Caco-2 (cell line): ENCODE data around the gene ATP13A1. TPM values are rescaled to one million over a fixed set of nuclear protein-coding genes. Genes with fewer than 3 reads are reported as not detected.

Experiments used
- BruUV-seq: library from RNA; stranded (reverse); fragments of 400-500 nt; replicated peaks from 2 replicates; lab custom pipeline; 2021; lab: Mats Ljungman, UMichigan
- CTCF ChIA-PET: fragments of 300-600 bp; sonication (Branson Sonifier 250); formaldehyde crosslinking; loops from one replicate; lab custom pipeline; 2022; ENCODE audit warnings: antibody characterized with exemption; lab: Charles Lee
- POLR2A ChIA-PET: fragments of 300-600 bp; sonication (Branson Sonifier 250); formaldehyde crosslinking; loops from one replicate; lab custom pipeline; 2022; ENCODE audit warnings: antibody characterized with exemption; lab: Charles Lee
- DNase-seq, 2 experiments: peaks; one replicate each; pipeline versions ENCODE4 v3.0.0 to v3.0.0-alpha.2; 2020 to 2022
- H3K27me3 ChIP-seq: replicated peaks from 2 replicates; pipeline ENCODE4 v1.6.0; 2011; ENCODE audit warnings: low read length; ENCODE audit not compliant: control insufficient read depth, insufficient read depth
- H3K36me3 ChIP-seq: 2 replicates; pipeline ENCODE4 v1.5.1; 2011; ENCODE audit warnings: low read length; ENCODE audit not compliant: control insufficient read depth, insufficient read depth
- H3K4me1 ChIP-seq: fragments of 250-450 bp; sonication (Bioruptor Pico); 2 replicates; pipeline ENCODE4 v1.5.1; 2020; ENCODE audit warnings: mild to moderate bottlenecking
- H3K4me3 ChIP-seq: 2 replicates; pipeline ENCODE4 v1.5.1; 2011; ENCODE audit warnings: low read depth, mild to moderate bottlenecking, control low read depth, low read length
- H3K9me3 ChIP-seq: fragments of 250-450 bp; sonication (Bioruptor Pico); 2 replicates; pipeline ENCODE4 v1.5.1; 2020; ENCODE audit warnings: mild to moderate bottlenecking, moderate library complexity
- H3K27ac Mint-ChIP-seq: one replicate; pipeline ENCODE4 v1.8.0; 2022; ENCODE audit warnings: mixed read lengths; ENCODE audit not compliant: unreplicated experiment
- H3K27me3 Mint-ChIP-seq: one replicate; pipeline ENCODE4 v1.8.0; 2022; ENCODE audit warnings: mixed read lengths; ENCODE audit not compliant: insufficient read depth, unreplicated experiment
- H3K36me3 Mint-ChIP-seq: one replicate; pipeline ENCODE4 v1.8.0; 2022; ENCODE audit warnings: mild to moderate bottlenecking, mixed read lengths; ENCODE audit not compliant: insufficient read depth, unreplicated experiment
- H3K4me1 Mint-ChIP-seq: one replicate; pipeline ENCODE4 v1.8.0; 2022; ENCODE audit warnings: low read depth, mixed read lengths; ENCODE audit not compliant: unreplicated experiment
- H3K4me3 Mint-ChIP-seq: one replicate; pipeline ENCODE4 v1.8.0; 2022; ENCODE audit warnings: mild to moderate bottlenecking, moderate library complexity, mixed read lengths; ENCODE audit not compliant: unreplicated experiment
- H3K9me3 Mint-ChIP-seq: one replicate; pipeline ENCODE4 v1.8.0; 2022; ENCODE audit warnings: mixed read lengths; ENCODE audit not compliant: unreplicated experiment
- CTCF ChIP-seq, 2 experiments: fragments of 200-600 bp in 1 of 2; IDR thresholded peaks; 1 replicate in 1 of 2; 2 replicates in 1 of 2; pipeline versions ENCODE4 v1.5.1 to v1.8.0; 2011 to 2022; ENCODE audit warnings: antibody characterized with exemption in 1 of 2, control low read depth in 1 of 2, inconsistent platforms in 1 of 2, low read depth in 1 of 2, low read length in 1 of 2, mild to moderate bottlenecking in 1 of 2, moderate library complexity in 1 of 2; ENCODE audit not compliant: insufficient read depth in 1 of 2, severe bottlenecking in 1 of 2, unreplicated experiment in 1 of 2
- intact Hi-C: fragments of 100-400 bp; cut with micrococcal nuclease; formaldehyde crosslinking; loops from one replicate; pipeline ENCODE4 v1.10.0; 2022; ENCODE audit not compliant: unreplicated experiment
- total RNA-seq: library from RNA; stranded (reverse); gene quantifications from 2 replicates; pipeline ENCODE4 v1.2.3, GENCODE V29; 2022

The ATP13A1 gene
- total RNA-seq, 1 experiment from 2014 or later = 83.0 TPM

- H3K4me3 Mint-ChIP-seq = no peak overlapping the region
- no peaks in the 10 kb centered on the region for H3K9me3 Mint-ChIP-seq
- CTCF ChIA-PET = interaction anchor here (0.7 kb wide), 1 partner anchor 13 kb away, joined by 3 read pairs; no protein-coding TSS in a partner anchor
Observed at GRCh38 chr19:19637523-19638251, 25.8 kb downstream of the ATP13A1 start.

GRCh38 chr19:19637186-19637522, 26.3 kb downstream of the ATP13A1 start:
- Mint-ChIP-seq H3K4me3 (no peak overlapping the region), H3K36me3 (peaks cover 34% of the 10 kb centered on the region), H3K27me3 (no peaks in the 10 kb centered on the region), H3K27ac (no peak overlapping the region), H3K9me3 (no peaks in the 10 kb centered on the region), H3K4me1 (peaks cover under 1% of the 10 kb centered on the region)
- no peak for DNase-seq
- Histone ChIP-seq H3K4me1 (no peaks in the 10 kb centered on the region), H3K9me3 (no peaks in the 10 kb centered on the region), H3K36me3 (no peaks in the 10 kb centered on the region; the same call in 1 of the 2 replicates), H3K4me3 (no peak overlapping the region), H3K27me3 (no peaks in the 10 kb centered on the region)
- POLR2A ChIA-PET = no interaction called here
- intact Hi-C loops = no loop called here
- no TSS peak for BruUV-seq
- CTCF ChIA-PET = no interaction called here
- no peak for TF ChIP-seq CTCF (IDR thresholded peaks at IDR 0.05; ENCODE audit: insufficient read depth in 1 of 2, low read depth in 1 of 2, low read length in 1 of 2, severe bottlenecking in 1 of 2, unreplicated experiment in 1 of 2)

More at GRCh38 chr19:19637523-19638251, 25.8 kb downstream of the ATP13A1 start:
- no peak for DNase-seq
- Histone ChIP-seq H3K27me3 (no peaks in the 10 kb centered on the region), H3K9me3 (no peaks in the 10 kb centered on the region), H3K36me3 (no peaks in the 10 kb centered on the region; the same call in 1 of the 2 replicates), H3K4me3 (no peak overlapping the region), H3K4me1 (0 out of 2 replicates have a peak, but pooled peaks cover 3% of the 10 kb centered on the region)
- no TSS peak for BruUV-seq
- peaks cover 5% of the 10 kb centered on the region for H3K4me1 Mint-ChIP-seq
- no peaks in the 10 kb centered on the region for H3K27me3 Mint-ChIP-seq
- intact Hi-C loops = no loop called here
- H3K27ac Mint-ChIP-seq = no peak overlapping the region
- POLR2A ChIA-PET = no interaction called here
- TF ChIP-seq CTCF (IDR thresholded peaks at IDR 0.05; ENCODE audit: insufficient read depth in 1 of 2, low read depth in 1 of 2, low read length in 1 of 2, severe bottlenecking in 1 of 2, unreplicated experiment in 1 of 2) = no peak
- H3K36me3 Mint-ChIP-seq = peaks cover 39% of the 10 kb centered on the region

- Histone ChIP-seq H3K9me3 (no peaks in the 10 kb centered on the region), H3K27me3 (no peaks in the 10 kb centered on the region), H3K4me3 (no peak overlapping the region), H3K4me1 (no peaks in the 10 kb centered on the region), H3K36me3 (no peaks in the 10 kb centered on the region; the same call in 1 of the 2 replicates)
- Mint-ChIP-seq H3K9me3 (no peaks in the 10 kb centered on the region), H3K4me1 (no peaks in the 10 kb centered on the region), H3K27ac (no peak overlapping the region), H3K27me3 (no peaks in the 10 kb centered on the region), H3K4me3 (no peak overlapping the region), H3K36me3 (peaks cover 34% of the 10 kb centered on the region)
- BruUV-seq = no TSS peak
- TF ChIP-seq CTCF (IDR thresholded peaks at IDR 0.05; ENCODE audit: insufficient read depth in 1 of 2, low read depth in 1 of 2, low read length in 1 of 2, severe bottlenecking in 1 of 2, unreplicated experiment in 1 of 2) = no peak
- no peak for DNase-seq
- intact Hi-C loops = no loop called here
- ChIA-PET POLR2A (no interaction called here), CTCF (no interaction called here)
Observed at GRCh38 chr19:19636573-19637185, 26.8 kb downstream of the ATP13A1 start.
